HUES48 (cell line): ENCODE results near the gene MYH14.
A peak's percentile ranks its signal among the peaks of the same experiment; 100 is the strongest.

Experiments used
- H3K27ac ChIP-seq: one replicate; pipeline ENCODE4 v1.7.0; 2013; ENCODE audit warnings: low read depth, low read length, inconsistent platforms
- H3K27me3 ChIP-seq: 2 replicates; pipeline ENCODE4 v1.6.1; 2013; ENCODE audit warnings: mild to moderate bottlenecking, low read length; ENCODE audit not compliant: control insufficient read depth, insufficient read depth
- H3K36me3 ChIP-seq: 2 replicates; pipeline ENCODE4 v1.6.1; 2013; ENCODE audit warnings: low read length; ENCODE audit not compliant: control insufficient read depth, insufficient read depth
- H3K4me1 ChIP-seq: 2 replicates; pipeline ENCODE4 v1.6.1; 2013; ENCODE audit warnings: mild to moderate bottlenecking, low read length; ENCODE audit not compliant: control insufficient read depth, insufficient read depth
- H3K4me3 ChIP-seq: 2 replicates; pipeline ENCODE4 v1.5.1; 2013; ENCODE audit warnings: mild to moderate bottlenecking, low read depth, low read length
- H3K9ac ChIP-seq: 2 replicates; pipeline ENCODE4 v1.6.1; 2013; ENCODE audit warnings: mild to moderate bottlenecking, low read depth, low read length, moderate library complexity
- H3K9me3 ChIP-seq: 2 replicates; pipeline ENCODE4 v1.6.1; 2013; ENCODE audit warnings: low read length; ENCODE audit not compliant: control insufficient read depth, insufficient read depth

MYH14 gene

GRCh38 chr19:50322234-50322633, 118.8 kb downstream of the MYH14 start:
- peaks cover 8% of the 10 kb centered on the region for H3K36me3 ChIP-seq
- H3K27me3 ChIP-seq: peaks cover 8% of the 10 kb centered on the region
- H3K4me1 ChIP-seq: peaks cover 5% of the 10 kb centered on the region
- H3K9me3 ChIP-seq: no peaks in the 10 kb centered on the region
- no peak overlapping the region for H3K4me3 ChIP-seq
- H3K27ac ChIP-seq: no peak overlapping the region
- no peak overlapping the region for H3K9ac ChIP-seq

GRCh38 chr19:50322931-50323781, 119.7 kb downstream of the MYH14 start:
- Histone ChIP-seq H3K9me3 (no peaks in the 10 kb centered on the region), H3K9ac (no peak overlapping the region), H3K36me3 (peaks cover 8% of the 10 kb centered on the region), H3K4me1 (peaks cover 5% of the 10 kb centered on the region), H3K4me3 (no peak overlapping the region), H3K27me3 (peaks cover 15% of the 10 kb centered on the region), H3K27ac (no peak overlapping the region)

GRCh38 chr19:50323782-50324133, 120.3 kb downstream of the MYH14 start:
- Histone ChIP-seq H3K27me3 (peaks cover 20% of the 10 kb centered on the region), H3K9ac (no peak overlapping the region), H3K9me3 (no peaks in the 10 kb centered on the region), H3K4me1 (peaks cover 5% of the 10 kb centered on the region), H3K27ac (no peak overlapping the region), H3K4me3 (no peak overlapping the region), H3K36me3 (peaks cover 8% of the 10 kb centered on the region)

GRCh38 chr19:50324331-50324730, 120.9 kb downstream of the MYH14 start:
- H3K9me3 ChIP-seq: no peaks in the 10 kb centered on the region
- H3K4me3 ChIP-seq: no peak overlapping the region
- H3K27me3 ChIP-seq: peaks cover 20% of the 10 kb centered on the region
- peaks cover 5% of the 10 kb centered on the region for H3K4me1 ChIP-seq
- no peak overlapping the region for H3K9ac ChIP-seq
- H3K36me3 ChIP-seq: peaks cover 8% of the 10 kb centered on the region
- H3K27ac ChIP-seq: no peak overlapping the region

- no peak overlapping the region for H3K27ac ChIP-seq
- no peaks in the 10 kb centered on the region for H3K9me3 ChIP-seq
- H3K27me3 ChIP-seq: peaks cover 20% of the 10 kb centered on the region
- H3K4me3 ChIP-seq: peak overlapping the region; percentile 56
- H3K36me3 ChIP-seq: peaks cover 8% of the 10 kb centered on the region
- H3K4me1 ChIP-seq: peaks cover 5% of the 10 kb centered on the region
- H3K9ac ChIP-seq: no peak overlapping the region
Measured at GRCh38 chr19:50325310-50326100, 122.1 kb downstream of the MYH14 start.

- H3K9ac ChIP-seq: no peak overlapping the region
- H3K4me3 ChIP-seq: peak overlapping the region; percentile 56
- H3K27ac ChIP-seq: peak overlapping the region; percentile 39
- H3K36me3 ChIP-seq: peaks cover 8% of the 10 kb centered on the region
- peaks cover 5% of the 10 kb centered on the region for H3K4me1 ChIP-seq
- peaks cover 20% of the 10 kb centered on the region for H3K27me3 ChIP-seq
- H3K9me3 ChIP-seq: no peaks in the 10 kb centered on the region
Measured at GRCh38 chr19:50326101-50326664, 122.8 kb downstream of the MYH14 start.

- Histone ChIP-seq H3K4me3 (peak overlapping the region; percentile 56), H3K4me1 (peaks cover 11% of the 10 kb centered on the region), H3K36me3 (peaks cover 8% of the 10 kb centered on the region), H3K27ac (no peak overlapping the region), H3K9me3 (no peaks in the 10 kb centered on the region), H3K9ac (no peak overlapping the region), H3K27me3 (peaks cover 20% of the 10 kb centered on the region)
Measured at GRCh38 chr19:50327013-50327412, 123.6 kb downstream of the MYH14 start.

- H3K4me3 ChIP-seq: peak overlapping the region; percentile 56
Measured at GRCh38 chr19:50327461-50328223, 124.2 kb downstream of the MYH14 start.

GRCh38 chr19:50328224-50328872, 124.9 kb downstream of the MYH14 start:
- H3K36me3 ChIP-seq: peaks cover 5% of the 10 kb centered on the region
- peaks cover 20% of the 10 kb centered on the region for H3K27me3 ChIP-seq
- H3K27ac ChIP-seq: no peak overlapping the region
- H3K4me1 ChIP-seq: peaks cover 16% of the 10 kb centered on the region
- H3K4me3 ChIP-seq: peak overlapping the region; percentile 59
- peak overlapping the region; percentile 33; the same call in 1 of the 2 replicates for H3K9ac ChIP-seq
- no peaks in the 10 kb centered on the region for H3K9me3 ChIP-seq

More at GRCh38 chr19:50327461-50328223, 124.2 kb downstream of the MYH14 start:
- H3K9me3 ChIP-seq: no peaks in the 10 kb centered on the region
- H3K27ac ChIP-seq: no peak overlapping the region
- H3K9ac ChIP-seq: no peak overlapping the region
- peaks cover 16% of the 10 kb centered on the region for H3K4me1 ChIP-seq
- H3K36me3 ChIP-seq: peaks cover 8% of the 10 kb centered on the region
- peaks cover 20% of the 10 kb centered on the region for H3K27me3 ChIP-seq

GRCh38 chr19:50328873-50329145, 125.4 kb downstream of the MYH14 start:
- Histone ChIP-seq H3K9ac (no peak overlapping the region), H3K4me3 (peak overlapping the region; percentile 59; the same call in 1 of the 2 replicates), H3K27me3 (peaks cover 20% of the 10 kb centered on the region), H3K9me3 (no peaks in the 10 kb centered on the region), H3K36me3 (peaks cover under 1% of the 10 kb centered on the region), H3K27ac (no peak overlapping the region), H3K4me1 (peaks cover 16% of the 10 kb centered on the region)
